Activated CD8-positive, alpha-beta memory T cell treated with anti-CD3 and anti-CD28 coated beads for 4 hours (primary cell): ENCODE data around the gene IKBKE.
"Not testable (repeated sequence)": the region's sequence is repeated elsewhere in the genome, so short reads cannot be mapped to it uniquely, and the experiment has no call there.

Experiments used
- DNase-seq, 2 donors: peaks; one replicate each; pipeline ENCODE4 v3.0.0-alpha.2; 2020; ENCODE audit warnings: low read depth in 2 of 2

Gene IKBKE

DNA sequence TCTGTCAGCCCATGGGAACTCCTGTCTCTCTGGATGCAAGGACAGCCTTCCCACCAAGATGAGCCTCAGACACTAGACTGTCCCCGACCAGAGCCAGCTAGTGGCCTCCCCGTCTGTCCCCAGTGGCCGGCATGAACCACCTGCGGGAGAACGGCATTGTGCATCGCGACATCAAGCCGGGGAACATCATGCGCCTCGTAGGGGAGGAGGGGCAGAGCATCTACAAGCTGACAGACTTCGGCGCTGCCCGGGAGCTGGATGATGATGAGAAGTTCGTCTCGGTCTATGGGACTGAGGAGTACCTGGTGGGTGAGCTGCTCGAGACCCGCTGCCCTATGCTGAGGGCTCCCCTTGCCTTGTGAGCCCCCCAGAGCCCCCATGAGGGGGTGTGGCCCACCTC, 5.8 kb downstream of the IKBKE start:
- no peak for DNase-seq

- DNase-seq = no peak
These were observed 6.3 kb downstream of the IKBKE start for GRCh38 chr1:206476591-206476990.

GRCh38 chr1:206477110-206477509, 6.8 kb downstream of the IKBKE start:
- DNase-seq = no peak

- no peak for DNase-seq
These were observed 7.5 kb downstream of the IKBKE start for GRCh38 chr1:206477581-206478380.

- no peak for DNase-seq
These were observed 8.5 kb downstream of the IKBKE start for GRCh38 chr1:206478746-206479145.

GRCh38 chr1:206479183-206480125, 9.2 kb downstream of the IKBKE start:
- DNase-seq = peak; percentile 54

- DNase-seq = no peak
These were observed 9.9 kb downstream of the IKBKE start for GRCh38 chr1:206480211-206480610.

DNA sequence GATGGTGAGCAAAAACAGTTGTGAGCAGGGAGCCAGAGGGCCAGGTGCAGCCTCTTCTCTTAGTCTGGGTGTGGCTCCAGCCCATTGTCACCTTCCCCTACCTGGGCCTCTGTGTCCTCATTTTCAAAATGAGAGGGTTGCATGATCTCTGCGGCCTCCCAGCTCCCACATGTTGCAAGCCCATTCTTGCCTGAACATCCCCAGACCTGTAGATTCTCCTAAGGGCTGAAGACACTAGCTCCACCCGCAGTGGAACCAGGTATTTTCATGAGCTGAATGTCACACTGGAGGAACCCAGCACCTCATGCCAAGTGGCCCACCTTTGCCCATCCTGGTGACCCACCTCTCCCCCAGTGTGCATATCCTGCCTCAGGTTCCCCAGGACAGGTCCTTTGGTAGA, 12.3 kb downstream of the IKBKE start:
- DNase-seq = no peak

- DNase-seq = not testable (repeated sequence)
These were observed 13.6 kb downstream of the IKBKE start for GRCh38 chr1:206483864-206484263.

DNA sequence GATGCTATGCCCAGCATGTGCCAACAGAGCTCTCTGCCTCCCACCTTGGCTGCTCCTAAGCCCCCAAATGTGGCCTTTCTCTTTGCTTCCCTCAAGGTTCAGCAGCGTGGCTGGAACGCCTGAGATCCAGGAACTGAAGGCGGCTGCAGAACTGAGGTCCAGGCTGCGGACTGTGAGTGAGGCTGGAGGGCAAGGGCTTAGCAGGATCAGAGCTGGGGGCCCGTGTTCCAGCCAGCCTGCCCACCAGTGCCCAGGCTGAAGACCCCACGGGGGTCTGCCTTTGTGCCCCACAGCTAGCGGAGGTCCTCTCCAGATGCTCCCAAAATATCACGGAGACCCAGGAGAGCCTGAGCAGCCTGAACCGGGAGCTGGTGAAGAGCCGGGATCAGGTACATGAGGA, 14.6 kb downstream of the IKBKE start:
- no peak for DNase-seq

DNA sequence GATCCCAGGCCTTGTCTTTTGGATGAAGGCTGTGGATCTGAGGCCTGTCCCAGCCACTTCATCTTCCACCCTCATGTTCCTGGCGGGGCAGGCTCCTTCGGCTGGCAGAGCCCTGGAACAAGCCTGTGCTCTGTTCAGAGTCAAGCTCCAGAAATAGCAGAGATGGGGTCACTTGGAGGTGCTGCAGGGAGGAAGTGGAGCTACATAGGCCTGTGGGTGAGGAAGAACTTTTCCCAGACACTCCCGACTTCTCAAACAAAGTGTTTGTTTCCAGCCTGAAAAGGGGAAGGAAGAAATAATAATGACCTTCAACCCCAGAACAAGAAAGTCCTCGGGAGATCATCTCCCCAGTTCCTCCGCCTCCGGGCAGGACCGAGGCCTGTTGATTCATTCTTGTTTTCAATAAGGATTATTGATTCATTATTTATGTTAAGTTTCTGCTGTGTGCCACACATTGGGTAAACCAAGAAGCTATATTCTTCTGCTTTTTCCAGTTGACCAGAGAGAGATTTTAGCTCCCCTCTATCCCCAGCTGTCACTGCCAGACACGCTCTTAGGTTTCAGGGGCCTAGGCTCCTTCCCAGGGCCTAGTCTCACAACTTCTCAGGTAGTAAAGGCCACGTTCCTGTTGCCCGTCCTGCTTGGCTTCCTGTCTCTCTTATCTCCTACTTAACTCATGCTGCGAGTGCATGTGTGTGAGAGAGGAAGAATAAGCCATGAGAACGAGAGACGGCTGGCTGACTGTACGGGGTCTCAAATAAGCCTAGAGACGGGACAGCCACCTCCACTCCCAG, 16.9 kb downstream of the IKBKE start:
- DNase-seq = no peak

DNA sequence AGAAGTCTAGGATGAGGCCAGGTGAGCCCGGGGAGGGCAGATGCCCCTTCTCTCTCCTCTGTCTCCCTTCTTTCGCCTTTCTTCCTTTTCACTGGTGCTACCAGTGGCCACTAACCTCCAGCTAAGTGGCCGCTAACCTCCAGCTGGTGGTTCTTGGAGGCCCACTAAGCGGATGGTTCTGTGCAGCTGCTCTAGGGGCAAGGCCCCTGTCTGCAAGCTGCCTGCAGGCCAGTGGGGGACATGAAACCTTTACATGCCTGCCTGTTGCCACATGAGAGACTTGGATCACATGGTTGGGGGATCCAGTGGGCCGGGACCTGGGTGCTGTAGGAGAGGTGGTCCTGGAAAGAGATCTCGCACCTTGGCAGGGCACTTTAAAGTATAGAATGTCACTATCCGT, 17.7 kb downstream of the IKBKE start:
- no peak for DNase-seq

DNA sequence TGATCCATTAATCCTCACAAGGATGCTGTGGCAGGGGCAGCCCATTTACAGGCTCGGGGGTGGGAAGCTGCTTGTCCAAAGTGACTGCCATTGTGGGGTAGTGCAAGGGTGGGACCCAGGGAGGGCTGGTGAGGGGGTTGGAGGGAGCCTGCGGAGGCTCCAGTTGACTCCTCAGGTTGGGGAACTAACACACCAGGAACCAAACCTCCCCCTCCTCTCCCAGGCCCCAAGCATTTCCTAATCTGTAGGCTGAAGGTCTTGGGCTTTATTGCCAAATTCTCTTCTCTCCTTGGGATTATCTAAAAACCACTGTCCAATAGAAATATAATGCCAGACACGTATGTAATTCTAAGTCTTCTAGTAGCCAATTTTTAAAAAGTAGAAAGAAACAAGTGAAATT, 18.2 kb downstream of the IKBKE start:
- DNase-seq = no peak

GRCh38 chr1:206489980-206490770, 19.9 kb downstream of the IKBKE start:
- DNase-seq = peak; percentile 44 to 59

- no peak for DNase-seq
These were observed 20.6 kb downstream of the IKBKE start for GRCh38 chr1:206490771-206491405.

DNA sequence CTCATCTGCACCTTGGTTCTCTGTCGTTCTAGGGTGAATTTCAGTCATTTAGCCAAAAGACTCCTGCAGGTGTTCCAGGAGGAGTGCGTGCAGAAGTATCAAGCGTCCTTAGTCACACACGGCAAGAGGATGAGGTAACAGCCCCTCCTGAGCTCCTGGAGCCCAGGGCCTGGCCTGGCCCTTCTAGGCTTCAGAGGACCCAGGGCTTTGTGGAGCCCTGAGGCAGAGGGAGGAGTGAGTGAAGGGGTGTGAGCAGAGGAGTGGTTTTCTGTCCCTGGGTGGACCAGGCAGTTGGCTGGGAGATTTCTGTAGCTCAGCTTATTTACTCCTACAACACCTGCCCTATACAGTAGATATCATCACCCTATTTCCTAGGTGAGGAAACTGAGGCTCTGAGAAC, 21.3 kb downstream of the IKBKE start:
- no peak for DNase-seq

- DNase-seq = no peak
These were observed 22.3 kb downstream of the IKBKE start for GRCh38 chr1:206492589-206492988.

DNA sequence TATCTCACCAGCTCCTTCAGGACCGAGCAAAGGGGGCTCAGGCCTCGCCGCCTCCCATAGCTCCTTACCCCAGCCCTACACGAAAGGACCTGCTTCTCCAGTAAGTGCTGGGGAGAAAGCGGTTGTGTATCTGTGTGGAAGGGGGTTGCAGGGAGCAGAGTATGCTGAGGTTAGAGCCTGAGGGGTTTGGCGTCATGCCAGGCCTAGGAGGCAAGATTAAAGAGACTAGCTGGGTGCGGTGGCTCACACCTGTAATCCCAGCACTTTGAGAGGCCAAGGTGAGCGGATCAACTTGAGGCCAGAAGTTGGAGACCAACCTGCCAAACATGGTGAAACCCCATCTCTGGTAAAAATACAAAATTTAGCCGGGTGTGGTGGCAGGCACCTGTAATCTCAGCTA, 23.0 kb downstream of the IKBKE start:
- DNase-seq = no peak

DNA sequence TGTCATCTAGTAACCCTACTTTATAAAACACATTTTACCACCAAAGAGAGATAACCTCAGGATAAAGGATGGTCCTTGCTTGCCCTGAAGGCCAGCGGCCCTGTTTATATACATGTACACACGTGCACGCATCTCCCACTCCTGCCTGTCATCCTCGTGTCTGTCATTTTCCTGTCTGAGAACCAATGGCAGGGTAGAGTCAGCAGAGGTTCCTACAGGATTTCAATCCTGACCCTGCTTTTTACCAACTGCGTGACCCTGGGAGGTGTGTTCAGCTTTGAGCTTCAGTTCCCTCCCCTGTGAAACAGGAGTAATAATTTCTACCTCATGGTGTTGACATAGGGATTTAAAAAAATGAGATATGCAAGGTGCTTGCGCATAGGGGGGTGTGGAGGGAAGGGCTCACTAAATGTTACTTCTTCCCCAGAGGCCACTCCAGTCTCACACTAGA, 24.8 kb downstream of the IKBKE start:
- DNase-seq = no peak

DNA sequence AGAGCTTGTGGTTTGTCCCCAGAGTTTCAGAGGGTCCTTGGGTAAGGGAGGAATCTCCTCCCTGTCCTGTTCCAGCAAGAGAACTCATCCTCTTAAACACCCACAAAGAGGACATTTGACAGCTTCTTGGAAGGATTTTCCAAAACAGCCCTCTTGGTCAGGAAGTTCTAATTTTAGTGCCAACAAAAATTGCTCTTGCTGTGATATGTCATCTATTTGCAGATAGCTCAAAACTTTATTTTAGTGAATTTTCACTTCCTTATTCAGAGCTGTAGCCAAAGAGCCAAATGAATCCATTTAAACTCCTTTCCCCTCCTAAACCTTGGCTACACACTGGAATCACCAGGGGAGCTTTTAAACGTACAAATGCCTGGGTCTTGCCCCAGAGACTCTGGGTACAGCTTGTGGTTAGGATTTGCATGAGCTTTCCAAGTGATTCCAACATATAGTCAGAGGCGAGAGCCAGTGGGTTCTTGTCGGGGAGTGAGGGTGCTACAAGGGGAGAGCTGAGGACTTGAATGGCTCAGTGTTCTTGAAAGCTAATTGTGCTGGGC, 25.3 kb downstream of the IKBKE start:
- no peak for DNase-seq
